ENCODE data around the gene LMTK3.

Gene LMTK3

DNA sequence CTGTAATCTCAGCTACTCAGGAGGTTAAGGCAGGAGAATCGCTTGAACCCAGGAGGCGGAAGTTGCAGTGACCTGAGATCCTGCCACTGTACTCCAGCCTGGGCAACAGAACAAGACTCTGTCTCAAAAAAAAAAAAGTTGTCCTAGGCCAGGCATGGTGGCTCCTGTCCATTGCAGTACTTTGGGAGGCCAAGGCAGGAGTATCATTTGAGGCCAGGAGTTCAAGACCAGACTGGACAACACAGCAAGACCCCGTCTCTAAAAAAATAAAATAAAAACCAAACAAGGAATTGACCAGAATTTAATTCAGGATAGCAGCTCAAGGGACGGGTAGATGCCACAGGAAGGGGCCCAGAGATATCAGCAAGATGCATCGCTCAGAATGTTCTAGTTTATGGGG lies 45.2 kb upstream of the LMTK3 start:
- Histone ChIP-seq H3K18ac (ENCODE audit: low read depth in 1 of 2, low read length in 2 of 2) (no peak overlapping the region), H3K23ac (ENCODE audit: low read length in 2 of 2) (no peak overlapping the region), H2BK15ac (ENCODE audit: low read depth, poor library complexity, severe bottlenecking) (no peak overlapping the region), H3K4me3 (ENCODE audit: insufficient read depth in 1 of 2, low read depth in 1 of 2, low read length in 2 of 2) (no peak overlapping the region), H2BK5ac (ENCODE audit: low read depth, low read length, poor library complexity, severe bottlenecking) (no peak overlapping the region), H3K9me3 (ENCODE audit: control insufficient read depth, low read length) (no peaks in the 10 kb centered on the region), H3K4me1 (ENCODE audit: control insufficient read depth, insufficient read depth, low read depth, low read length) (peaks cover 29% of the 10 kb centered on the region), H3K27ac (ENCODE audit: low read length, poor library complexity, severe bottlenecking) (no peak overlapping the region), H4K8ac (ENCODE audit: low read length) (no peak overlapping the region), H3K14ac (ENCODE audit: low read length in 2 of 2) (no peak overlapping the region), H3K79me1 (replicated peaks; ENCODE audit: low read length, poor library complexity, severe bottlenecking) (no peaks in the 10 kb centered on the region), H3K36me3 (ENCODE audit: control insufficient read depth in 1 of 2, insufficient read depth in 2 of 2, low read depth in 1 of 2, low read length in 2 of 2) (no peaks in the 10 kb centered on the region), H3K27me3 (ENCODE audit: control insufficient read depth in 1 of 2, insufficient read depth in 1 of 2, low read length in 2 of 2) (peaks cover 0 to under 1% of the 10 kb centered on the region in 2 experiments), H2BK120ac (ENCODE audit: low read depth, low read length) (no peak overlapping the region), H3K9ac (ENCODE audit: low read length) (no peak overlapping the region), H2AFZ (ENCODE audit: low read depth, low read length) (no peak overlapping the region), H3K4ac (ENCODE audit: low read depth in 1 of 2, low read length in 2 of 2) (no peak overlapping the region), H3K4me2 (ENCODE audit: low read length, poor library complexity, severe bottlenecking) (no peak overlapping the region), H2AK5ac (ENCODE audit: low read length, severe bottlenecking) (no peak overlapping the region), H4K91ac (ENCODE audit: low read length) (no peak overlapping the region), H2BK12ac (ENCODE audit: low read length in 2 of 2) (no peak overlapping the region)
- no peak for DNase-seq
- 98% methylated on average over 5 of the region's 5 CpGs for WGBS

DNA sequence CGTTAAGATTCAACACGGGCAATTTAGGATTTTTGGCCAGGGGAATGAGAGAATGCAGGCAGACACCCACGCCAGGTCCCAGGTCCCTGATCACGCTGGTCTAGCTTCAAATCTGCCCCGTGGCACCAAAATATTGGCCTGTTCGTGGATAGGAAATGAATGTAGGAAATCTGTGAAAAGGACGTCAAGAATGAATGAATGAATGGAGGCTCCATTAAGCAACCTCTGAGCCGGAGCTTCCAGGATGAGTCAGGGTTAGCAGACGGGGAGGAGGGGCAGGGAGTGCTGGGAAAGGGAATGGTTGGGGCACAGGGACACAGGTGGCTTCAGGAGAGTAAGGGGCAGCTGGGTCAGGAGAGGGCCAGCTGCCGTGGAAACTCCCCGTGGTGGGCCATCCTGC lies 44.5 kb upstream of the LMTK3 start:
- H3K36me3 ChIP-seq (ENCODE audit: control insufficient read depth in 1 of 2, insufficient read depth in 2 of 2, low read depth in 1 of 2, low read length in 2 of 2), result no peaks in the 10 kb centered on the region
- no peak overlapping the region for H4K8ac ChIP-seq (ENCODE audit: low read length)
- no peak overlapping the region for H2AFZ ChIP-seq (ENCODE audit: low read depth, low read length)
- no peak overlapping the region for H4K91ac ChIP-seq (ENCODE audit: low read length)
- H3K27me3 ChIP-seq (ENCODE audit: control insufficient read depth in 1 of 2, insufficient read depth in 1 of 2, low read length in 2 of 2), result peaks cover 0 to 5% of the 10 kb centered on the region in 2 experiments
- no peak overlapping the region for H3K9ac ChIP-seq (ENCODE audit: low read length)
- H3K14ac ChIP-seq (ENCODE audit: low read length in 2 of 2), result no peak overlapping the region
- H3K4me2 ChIP-seq (ENCODE audit: low read length, poor library complexity, severe bottlenecking), result no peak overlapping the region
- H2AK5ac ChIP-seq (ENCODE audit: low read length, severe bottlenecking), result no peak overlapping the region
- no peak overlapping the region for H3K4ac ChIP-seq (ENCODE audit: low read depth in 1 of 2, low read length in 2 of 2)
- no peak overlapping the region for H2BK15ac ChIP-seq (ENCODE audit: low read depth, poor library complexity, severe bottlenecking)
- no peak overlapping the region for H2BK120ac ChIP-seq (ENCODE audit: low read depth, low read length)
- no peak overlapping the region for H2BK5ac ChIP-seq (ENCODE audit: low read depth, low read length, poor library complexity, severe bottlenecking)
- no peak overlapping the region for H3K18ac ChIP-seq (ENCODE audit: low read depth in 1 of 2, low read length in 2 of 2)
- peaks cover 29% of the 10 kb centered on the region for H3K4me1 ChIP-seq (ENCODE audit: control insufficient read depth, insufficient read depth, low read depth, low read length)
- no peak overlapping the region for H3K4me3 ChIP-seq (ENCODE audit: insufficient read depth in 1 of 2, low read depth in 1 of 2, low read length in 2 of 2)
- no peaks in the 10 kb centered on the region for H3K79me1 ChIP-seq (replicated peaks; ENCODE audit: low read length, poor library complexity, severe bottlenecking)
- 42% methylated on average over 11 of the region's 11 CpGs for WGBS
- H3K9me3 ChIP-seq (ENCODE audit: control insufficient read depth, low read length), result no peaks in the 10 kb centered on the region
- H3K27ac ChIP-seq (ENCODE audit: low read length, poor library complexity, severe bottlenecking), result peak overlapping the region; percentile 43
- DNase-seq, result peak; percentile 88
- no peak overlapping the region for H3K23ac ChIP-seq (ENCODE audit: low read length in 2 of 2)
- no peak overlapping the region for H2BK12ac ChIP-seq (ENCODE audit: low read length in 2 of 2)

DNA sequence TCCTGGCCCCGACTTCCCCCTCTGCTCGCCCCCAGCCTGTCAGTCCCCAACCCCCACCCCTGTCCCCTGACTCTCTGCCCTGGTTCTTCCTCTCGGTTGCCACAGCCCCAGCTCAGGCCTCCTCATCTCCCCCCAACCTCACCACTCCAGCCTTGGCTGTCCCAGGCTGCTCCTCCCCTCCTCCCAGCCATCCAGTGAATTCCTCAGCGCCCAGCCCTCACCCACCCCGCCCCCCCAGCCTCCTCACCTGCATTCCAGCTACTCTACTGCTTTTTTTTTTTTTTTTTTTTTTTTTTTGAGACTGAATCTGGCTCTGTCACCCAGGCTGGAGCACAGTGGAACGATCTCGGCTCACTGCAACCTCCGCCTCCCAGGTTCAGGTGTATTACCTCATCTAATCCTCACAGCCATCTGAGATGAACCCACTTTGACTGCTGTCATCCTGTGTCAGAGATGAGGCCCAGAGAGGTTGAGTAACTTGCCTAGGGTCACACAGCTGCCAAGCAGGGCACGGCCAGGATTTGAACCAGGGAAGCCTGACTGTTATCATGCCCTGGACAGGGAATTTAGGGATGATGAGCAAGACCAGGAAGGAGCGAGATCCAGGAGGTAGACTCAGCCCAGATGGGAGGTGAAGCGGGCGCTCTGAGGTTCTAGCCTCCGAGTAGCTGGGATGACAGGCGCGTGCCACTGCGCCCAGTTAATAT lies 42.9 kb upstream of the LMTK3 start:
- Histone ChIP-seq H3K4me3 (ENCODE audit: insufficient read depth in 1 of 2, low read depth in 1 of 2, low read length in 2 of 2) (no peak overlapping the region), H3K14ac (ENCODE audit: low read length in 2 of 2) (no peak overlapping the region), H2AFZ (ENCODE audit: low read depth, low read length) (no peak overlapping the region), H2BK15ac (ENCODE audit: low read depth, poor library complexity, severe bottlenecking) (no peak overlapping the region), H3K79me1 (replicated peaks; ENCODE audit: low read length, poor library complexity, severe bottlenecking) (no peaks in the 10 kb centered on the region), H3K36me3 (ENCODE audit: control insufficient read depth in 1 of 2, insufficient read depth in 2 of 2, low read depth in 1 of 2, low read length in 2 of 2) (no peaks in the 10 kb centered on the region), H2BK120ac (ENCODE audit: low read depth, low read length) (peak overlapping the region; percentile 68), H3K4me1 (ENCODE audit: control insufficient read depth, insufficient read depth, low read depth, low read length) (peaks cover 29% of the 10 kb centered on the region), H3K9me3 (ENCODE audit: control insufficient read depth, low read length) (no peaks in the 10 kb centered on the region), H3K27me3 (ENCODE audit: control insufficient read depth in 1 of 2, insufficient read depth in 1 of 2, low read length in 2 of 2) (peaks cover 3 to 13% of the 10 kb centered on the region in 2 experiments), H2BK5ac (ENCODE audit: low read depth, low read length, poor library complexity, severe bottlenecking) (no peak overlapping the region), H3K9ac (ENCODE audit: low read length) (no peak overlapping the region), H3K23ac (ENCODE audit: low read length in 2 of 2) (no peak overlapping the region), H3K27ac (ENCODE audit: low read length, poor library complexity, severe bottlenecking) (no peak overlapping the region), H4K8ac (ENCODE audit: low read length) (peak overlapping the region; percentile 48), H4K91ac (ENCODE audit: low read length) (no peak overlapping the region), H2AK5ac (ENCODE audit: low read length, severe bottlenecking) (peak overlapping the region; percentile 49), H3K4me2 (ENCODE audit: low read length, poor library complexity, severe bottlenecking) (peak overlapping the region; percentile 41), H3K4ac (ENCODE audit: low read depth in 1 of 2, low read length in 2 of 2) (peak overlapping the region in 1 of 2 experiments; percentile 28), H3K18ac (ENCODE audit: low read depth in 1 of 2, low read length in 2 of 2) (peak overlapping the region; percentile 40 to 52), H2BK12ac (ENCODE audit: low read length in 2 of 2) (peak overlapping the region; percentile 70 to 93)
- no peak for DNase-seq
- 66% methylated on average over 16 of the region's 16 CpGs for WGBS

DNA sequence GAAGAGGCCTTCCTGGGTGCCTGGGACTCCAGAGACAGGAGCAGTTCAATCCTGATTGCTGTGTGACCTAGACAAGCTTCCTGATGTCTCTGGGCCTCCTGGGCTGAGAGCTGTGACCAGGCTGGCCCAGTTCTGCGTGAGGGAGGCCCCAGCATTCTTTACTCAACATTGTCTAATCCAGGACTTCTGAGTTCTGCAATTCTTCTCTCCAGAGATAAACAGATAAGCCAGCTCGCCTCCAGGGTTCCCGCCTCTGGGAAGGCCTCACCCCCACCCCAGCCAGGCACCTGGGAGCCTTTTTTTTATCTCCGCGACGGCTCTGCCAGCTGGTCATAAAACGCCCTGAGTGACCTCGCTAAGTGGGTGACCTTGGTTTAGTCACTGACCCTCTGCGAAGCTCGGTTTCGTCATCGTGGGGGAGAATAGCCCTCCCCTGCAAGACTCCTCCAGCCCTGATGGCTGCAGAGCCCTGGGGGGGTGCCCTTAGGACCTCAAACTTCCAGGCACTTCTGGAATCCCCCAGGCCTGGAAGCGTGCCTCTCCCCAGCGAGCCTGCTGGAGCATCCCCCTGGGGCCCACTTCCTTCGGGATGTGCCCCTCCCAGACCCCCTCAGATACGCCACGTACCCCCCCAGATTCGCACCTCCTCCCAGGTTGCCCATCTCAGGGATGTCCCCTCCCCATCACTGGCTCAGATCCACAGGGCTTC lies 42.2 kb upstream of the LMTK3 start:
- DNase-seq, result peak; percentile 92
- 1% methylated on average over 18 of the region's 18 CpGs for WGBS
- H2BK120ac ChIP-seq (ENCODE audit: low read depth, low read length), result peak overlapping the region; percentile 68

More for the DNA sequence above, 42.2 kb upstream of the LMTK3 start:
- Histone ChIP-seq H3K79me1 (replicated peaks; ENCODE audit: low read length, poor library complexity, severe bottlenecking) (no peaks in the 10 kb centered on the region), H3K4me1 (ENCODE audit: control insufficient read depth, insufficient read depth, low read depth, low read length) (peaks cover 29% of the 10 kb centered on the region), H3K4me3 (ENCODE audit: insufficient read depth in 1 of 2, low read depth in 1 of 2, low read length in 2 of 2) (no peak overlapping the region), H2AK5ac (ENCODE audit: low read length, severe bottlenecking) (peak overlapping the region; percentile 34), H4K91ac (ENCODE audit: low read length) (no peak overlapping the region), H3K14ac (ENCODE audit: low read length in 2 of 2) (no peak overlapping the region), H2AFZ (ENCODE audit: low read depth, low read length) (no peak overlapping the region), H4K8ac (ENCODE audit: low read length) (peak overlapping the region; percentile 48), H2BK15ac (ENCODE audit: low read depth, poor library complexity, severe bottlenecking) (no peak overlapping the region), H3K9me3 (ENCODE audit: control insufficient read depth, low read length) (no peaks in the 10 kb centered on the region), H3K27me3 (ENCODE audit: control insufficient read depth in 1 of 2, insufficient read depth in 1 of 2, low read length in 2 of 2) (peaks cover 5 to 18% of the 10 kb centered on the region in 2 experiments), H3K18ac (ENCODE audit: low read depth in 1 of 2, low read length in 2 of 2) (peak overlapping the region in 1 of 2 experiments; percentile 84), H3K23ac (ENCODE audit: low read length in 2 of 2) (no peak overlapping the region), H3K4ac (ENCODE audit: low read depth in 1 of 2, low read length in 2 of 2) (peak overlapping the region in 1 of 2 experiments; percentile 28), H3K27ac (ENCODE audit: low read length, poor library complexity, severe bottlenecking) (peak overlapping the region; percentile 17), H3K36me3 (ENCODE audit: control insufficient read depth in 1 of 2, insufficient read depth in 2 of 2, low read depth in 1 of 2, low read length in 2 of 2) (no peaks in the 10 kb centered on the region), H2BK5ac (ENCODE audit: low read depth, low read length, poor library complexity, severe bottlenecking) (no peak overlapping the region), H3K4me2 (ENCODE audit: low read length, poor library complexity, severe bottlenecking) (peak overlapping the region; percentile 41), H3K9ac (ENCODE audit: low read length) (no peak overlapping the region), H2BK12ac (ENCODE audit: low read length in 2 of 2) (peak overlapping the region in 1 of 2 experiments; percentile 83)

Data from mesenchymal stem cell (in vitro differentiated cells and primary cell).